HUES48 (cell line): ENCODE data around the gene SPIRE1.
A peak's percentile ranks its signal among the peaks of the same experiment; 100 is the strongest.

Experiments
- H3K27ac ChIP-seq: one replicate; pipeline ENCODE4 v1.7.0; 2013; ENCODE audit warnings: low read depth, low read length, inconsistent platforms
- H3K27me3 ChIP-seq: 2 replicates; pipeline ENCODE4 v1.6.1; 2013; ENCODE audit warnings: mild to moderate bottlenecking, low read length; ENCODE audit not compliant: control insufficient read depth, insufficient read depth
- H3K36me3 ChIP-seq: 2 replicates; pipeline ENCODE4 v1.6.1; 2013; ENCODE audit warnings: low read length; ENCODE audit not compliant: control insufficient read depth, insufficient read depth
- H3K4me1 ChIP-seq: 2 replicates; pipeline ENCODE4 v1.6.1; 2013; ENCODE audit warnings: mild to moderate bottlenecking, low read length; ENCODE audit not compliant: control insufficient read depth, insufficient read depth
- H3K4me3 ChIP-seq: 2 replicates; pipeline ENCODE4 v1.5.1; 2013; ENCODE audit warnings: mild to moderate bottlenecking, low read depth, low read length
- H3K9ac ChIP-seq: 2 replicates; pipeline ENCODE4 v1.6.1; 2013; ENCODE audit warnings: mild to moderate bottlenecking, low read depth, low read length, moderate library complexity
- H3K9me3 ChIP-seq: 2 replicates; pipeline ENCODE4 v1.6.1; 2013; ENCODE audit warnings: low read length; ENCODE audit not compliant: control insufficient read depth, insufficient read depth

Gene SPIRE1

GRCh38 chr18:12657684-12658425 is at the start of gene SPIRE1:
Gene SPIRE1 (minus strand): TSS chr18:12658107. CDS start chr18:12657866, 241 bp downstream.
- peak within 1 kb of the TSS; percentile 62 for H3K4me3 ChIP-seq
- no peak within 1 kb of the TSS for H3K27ac ChIP-seq
- 0 out of 2 replicates have a peak within 1 kb of the TSS, but pooled peaks have one; percentile 25 for H3K9ac ChIP-seq

DNA sequence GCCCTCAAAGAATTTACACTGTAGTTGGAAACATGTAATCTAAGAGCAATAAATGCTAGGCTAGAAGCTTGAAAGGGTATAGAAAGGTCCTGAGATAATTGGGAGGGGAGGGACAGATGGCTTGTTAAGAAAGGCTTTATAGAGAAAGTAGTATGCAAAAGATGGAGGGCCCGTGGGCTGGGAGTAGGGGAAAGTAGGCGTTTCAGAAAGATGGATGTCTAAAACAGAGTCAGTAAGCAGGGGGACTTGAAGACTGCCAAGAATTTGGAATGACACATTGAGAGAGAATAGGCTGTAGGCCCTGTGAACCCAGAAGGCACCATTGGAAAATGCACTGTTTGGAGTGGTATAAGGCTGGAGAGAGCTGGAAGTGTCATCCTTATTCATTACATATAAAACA is 45.8 kb upstream of the SPIRE1 start:
- H3K9ac ChIP-seq = peak overlapping the region; percentile 99
- H3K36me3 ChIP-seq = peaks cover 52% of the 10 kb centered on the region
- no peaks in the 10 kb centered on the region for H3K27me3 ChIP-seq
- peak overlapping the region; percentile 97 for H3K27ac ChIP-seq
- H3K9me3 ChIP-seq = no peaks in the 10 kb centered on the region
- peak overlapping the region; percentile 86 for H3K4me3 ChIP-seq
- peaks cover 10% of the 10 kb centered on the region; the same call in 1 of the 2 replicates for H3K4me1 ChIP-seq

More at GRCh38 chr18:12657684-12658425, at the start of gene SPIRE1:
- H3K27me3 ChIP-seq = peaks cover 13% of the 10 kb centered on the region
- no peaks in the 10 kb centered on the region for H3K9me3 ChIP-seq
- peaks cover 9% of the 10 kb centered on the region for H3K4me1 ChIP-seq
- 0 out of 2 replicates have a peak, but pooled peaks cover 4% of the 10 kb centered on the region for H3K36me3 ChIP-seq

- Histone ChIP-seq H3K4me1 (peaks cover 10% of the 10 kb centered on the region; the same call in 1 of the 2 replicates), H3K9ac (peak overlapping the region; percentile 99), H3K27ac (peak overlapping the region; percentile 97), H3K36me3 (peaks cover 55% of the 10 kb centered on the region), H3K4me3 (peak overlapping the region; percentile 86), H3K9me3 (no peaks in the 10 kb centered on the region), H3K27me3 (no peaks in the 10 kb centered on the region)
These were observed 45.2 kb upstream of the SPIRE1 start for GRCh38 chr18:12703096-12703567.

- Histone ChIP-seq H3K27me3 (no peaks in the 10 kb centered on the region), H3K4me3 (peak within 1 kb of the TSS; percentile 86), H3K27ac (peak within 1 kb of the TSS; percentile 97), H3K9me3 (no peaks in the 10 kb centered on the region), H3K4me1 (peaks cover 10% of the 10 kb centered on the region; the same call in 1 of the 2 replicates), H3K36me3 (peaks cover 54% of the 10 kb centered on the region), H3K9ac (peak within 1 kb of the TSS; percentile 99)
These were observed 44.6 kb upstream of the SPIRE1 start, which contains the start of the genes CEP76 and PSMG2 for GRCh38 chr18:12702221-12703095. Gene CEP76 (minus strand): TSS chr18:12702723. CDS start chr18:12702548, 175 bp downstream. Gene PSMG2 (plus strand): TSS chr18:12703042. CDS start chr18:12703108, 66 bp downstream.

GRCh38 chr18:12701161-12701560 is 43.3 kb upstream of the SPIRE1 start:
- no peaks in the 10 kb centered on the region for H3K9me3 ChIP-seq
- peaks cover 10% of the 10 kb centered on the region; the same call in 1 of the 2 replicates for H3K4me1 ChIP-seq
- H3K27me3 ChIP-seq = no peaks in the 10 kb centered on the region
- H3K36me3 ChIP-seq = peaks cover 54% of the 10 kb centered on the region
- H3K9ac ChIP-seq = no peak overlapping the region
- peak overlapping the region; percentile 86 for H3K4me3 ChIP-seq
- no peak overlapping the region for H3K27ac ChIP-seq

DNA sequence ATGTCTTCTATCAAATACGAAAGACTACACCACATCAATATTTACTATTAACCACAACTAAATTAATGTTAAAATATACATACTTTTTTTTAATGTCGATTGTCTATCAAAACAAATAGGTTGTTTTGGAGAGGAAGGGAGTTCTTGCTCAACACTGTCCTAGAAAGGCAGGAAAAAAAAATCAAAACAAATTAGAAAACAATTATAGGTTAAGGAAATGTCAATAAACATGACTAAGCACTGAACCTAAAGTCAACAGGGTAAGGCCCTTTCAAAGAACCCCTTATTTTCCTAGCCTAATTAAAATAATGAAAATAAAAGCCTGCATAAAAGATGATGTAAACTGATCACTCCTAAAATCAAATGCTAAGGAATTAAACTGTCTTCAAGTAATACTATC is 41.8 kb upstream of the SPIRE1 start:
- Histone ChIP-seq H3K27me3 (no peaks in the 10 kb centered on the region), H3K9me3 (no peaks in the 10 kb centered on the region), H3K9ac (no peak overlapping the region), H3K36me3 (peaks cover 60% of the 10 kb centered on the region), H3K4me3 (no peak overlapping the region), H3K4me1 (peaks cover 10% of the 10 kb centered on the region; the same call in 1 of the 2 replicates), H3K27ac (no peak overlapping the region)

DNA sequence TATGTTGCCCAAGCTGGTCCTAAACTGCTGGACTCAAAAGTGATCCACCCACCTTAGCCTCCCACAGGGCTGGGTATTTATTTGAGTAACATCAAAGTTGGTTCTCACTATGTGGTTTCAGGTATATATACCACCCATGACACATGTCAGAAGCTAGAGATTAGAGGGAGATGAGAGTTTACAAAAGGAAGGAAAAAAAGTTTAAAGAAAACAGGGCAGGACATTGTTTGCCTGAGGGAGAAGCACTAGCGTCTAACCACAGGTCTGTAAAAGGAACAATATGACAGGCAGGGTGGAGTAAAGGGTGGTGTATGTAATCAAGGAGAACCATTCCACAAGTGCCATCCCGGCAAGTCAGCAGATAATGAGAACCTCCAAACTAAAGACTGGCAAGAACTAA is 36.1 kb upstream of the SPIRE1 start:
- Histone ChIP-seq H3K9me3 (no peaks in the 10 kb centered on the region), H3K9ac (no peak overlapping the region), H3K27me3 (no peaks in the 10 kb centered on the region), H3K4me1 (no peaks in the 10 kb centered on the region), H3K36me3 (peaks cover 78% of the 10 kb centered on the region), H3K27ac (no peak overlapping the region), H3K4me3 (no peak overlapping the region)

DNA sequence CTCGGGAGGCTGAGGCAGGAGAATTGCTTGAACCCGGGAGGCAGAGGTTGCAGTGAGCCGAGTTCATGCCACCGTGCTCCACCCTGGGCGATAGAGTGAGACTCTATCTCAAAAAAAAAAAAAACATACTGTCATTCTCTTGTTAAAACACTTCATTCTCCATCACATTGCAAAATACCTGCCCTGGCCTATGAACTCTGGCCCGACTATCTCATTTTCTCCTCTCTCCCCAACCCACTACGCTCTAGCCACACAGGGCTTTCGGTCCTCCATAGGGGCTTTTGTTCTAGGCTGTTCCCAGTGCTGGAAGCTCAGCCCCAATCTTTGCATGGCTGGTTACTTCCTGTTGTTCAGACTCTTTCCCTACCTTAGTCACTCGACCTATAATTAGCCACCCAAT is 34.3 kb upstream of the SPIRE1 start:
- Histone ChIP-seq H3K36me3 (peaks cover 60% of the 10 kb centered on the region), H3K27me3 (no peaks in the 10 kb centered on the region), H3K9me3 (no peaks in the 10 kb centered on the region), H3K4me1 (no peaks in the 10 kb centered on the region), H3K4me3 (no peak overlapping the region), H3K9ac (no peak overlapping the region), H3K27ac (no peak overlapping the region)

DNA sequence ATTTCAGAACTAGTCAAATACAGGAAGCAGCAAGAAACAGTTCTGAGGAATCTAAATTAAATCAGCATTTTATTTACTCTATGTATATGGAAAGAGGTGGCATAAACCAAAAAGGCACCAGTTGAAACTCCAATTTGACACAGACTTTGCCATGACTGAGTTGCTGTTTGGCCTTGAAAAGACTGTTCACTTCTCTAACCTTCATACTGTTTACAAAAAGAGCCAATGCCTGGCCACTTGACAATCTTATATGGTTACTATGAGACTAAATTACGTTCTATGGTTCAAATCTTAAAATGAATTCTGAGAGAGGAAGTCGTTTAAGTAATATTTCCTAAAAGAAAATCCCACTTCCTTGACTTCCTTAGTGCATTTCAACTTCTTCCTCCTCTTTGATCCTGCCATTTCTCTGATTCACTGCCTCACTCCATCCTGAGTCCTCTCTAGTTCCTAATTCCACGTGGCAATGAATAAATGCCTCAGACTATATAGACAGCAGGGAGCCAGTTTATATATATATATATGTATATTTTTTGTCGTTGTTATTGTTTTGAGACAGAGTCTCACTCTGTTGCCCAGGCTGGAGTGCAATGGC is 31.4 kb upstream of the SPIRE1 start:
- H3K36me3 ChIP-seq = peaks cover 57% of the 10 kb centered on the region
- no peaks in the 10 kb centered on the region for H3K27me3 ChIP-seq
- no peak overlapping the region for H3K9ac ChIP-seq
- no peaks in the 10 kb centered on the region for H3K4me1 ChIP-seq
- no peaks in the 10 kb centered on the region for H3K9me3 ChIP-seq
- H3K4me3 ChIP-seq = no peak overlapping the region
- no peak overlapping the region for H3K27ac ChIP-seq

DNA sequence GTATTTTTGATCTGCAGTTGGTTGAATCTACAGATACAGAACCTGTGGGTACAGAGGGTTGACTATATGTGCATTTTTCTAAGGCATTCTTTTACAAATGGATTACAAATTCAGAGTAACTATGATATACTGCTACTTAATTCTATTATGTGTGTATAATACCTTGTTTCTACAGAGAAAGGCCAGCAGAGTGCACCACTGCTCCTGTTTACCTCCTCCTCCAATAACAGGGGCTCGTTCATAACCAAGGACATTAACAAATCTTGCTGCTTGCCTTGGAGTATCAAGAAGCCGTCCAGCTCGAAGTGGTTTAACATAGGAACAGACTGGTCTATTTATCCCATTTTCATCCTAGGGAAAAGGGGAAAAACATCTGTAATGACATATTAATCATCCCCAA is 28.2 kb upstream of the SPIRE1 start:
- Histone ChIP-seq H3K27ac (no peak overlapping the region), H3K9ac (no peak overlapping the region), H3K4me3 (no peak overlapping the region), H3K27me3 (no peaks in the 10 kb centered on the region), H3K4me1 (no peaks in the 10 kb centered on the region), H3K36me3 (peaks cover 42% of the 10 kb centered on the region), H3K9me3 (no peaks in the 10 kb centered on the region)
